ENCODE results near the gene ITLN1. TPM values are rescaled to one million over a fixed set of nuclear protein-coding genes. Genes with fewer than 3 reads are reported as not detected.

Gene ITLN1
- total and polyA plus RNA-seq, 4 donors, result 0.86 to 110 (median 2.5) TPM

GRCh38 chr1:160844447-160845232, 40.3 kb downstream of the ITLN1 start:
- DNase-seq (no peak), ATAC-seq (ENCODE audit: insufficient read depth, low FRiP score) (no peak)
- Histone ChIP-seq H3K27me3 (ENCODE audit: control insufficient read depth in 3 of 3, insufficient read depth in 3 of 3, low read length in 2 of 3) (peaks cover 0 to 2% (median 0%) of the 10 kb centered on the region in 3 donors), H3K9me3 (ENCODE audit: control insufficient read depth in 4 of 4, insufficient read depth in 3 of 4, low read length in 3 of 4) (peaks cover 0 to 2% (median 0%) of the 10 kb centered on the region in 4 donors), H3K27ac (ENCODE audit: low read depth in 1 of 2, low read length in 1 of 2) (no peak overlapping the region), H3K36me3 (ENCODE audit: control insufficient read depth in 4 of 4, insufficient read depth in 4 of 4, low read length in 4 of 4) (no peaks in the 10 kb centered on the region), H3K4me1 (ENCODE audit: control insufficient read depth in 5 of 5, insufficient read depth in 5 of 5, low read length in 5 of 5) (peaks cover 0 to 2% (median 0%) of the 10 kb centered on the region in 5 donors), H3K4me3 (no peak overlapping the region), H3K9ac (ENCODE audit: insufficient read depth in 1 of 2, low read length in 2 of 2) (no peak overlapping the region)
- 87 to 90% methylated on average over 12 of the region's 12 CpGs for WGBS, 2 donors
- TF ChIP-seq CTCF (IDR thresholded peaks at IDR 0.05; ENCODE audit: control extremely low read depth, extremely low read depth), result no peak

GRCh38 chr1:160841079-160841478, 43.9 kb downstream of the ITLN1 start:
- no peak for TF ChIP-seq CTCF (IDR thresholded peaks at IDR 0.05; ENCODE audit: control extremely low read depth, extremely low read depth)
- Histone ChIP-seq H3K4me3 (no peak overlapping the region), H3K27me3 (ENCODE audit: control insufficient read depth in 3 of 3, insufficient read depth in 3 of 3, low read length in 2 of 3) (peaks cover 0 to 2% (median 0%) of the 10 kb centered on the region in 3 donors), H3K9ac (ENCODE audit: insufficient read depth in 1 of 2, low read length in 2 of 2) (no peak overlapping the region), H3K36me3 (ENCODE audit: control insufficient read depth in 4 of 4, insufficient read depth in 4 of 4, low read length in 4 of 4) (no peaks in the 10 kb centered on the region), H3K4me1 (ENCODE audit: control insufficient read depth in 5 of 5, insufficient read depth in 5 of 5, low read length in 5 of 5) (peaks cover 0 to 8% (median 0%) of the 10 kb centered on the region in 5 donors), H3K9me3 (ENCODE audit: control insufficient read depth in 4 of 4, insufficient read depth in 3 of 4, low read length in 3 of 4) (no peaks in the 10 kb centered on the region), H3K27ac (ENCODE audit: low read depth in 1 of 2, low read length in 1 of 2) (no peak overlapping the region)
- 92 to 96% methylated on average over 4 of the region's 4 CpGs for WGBS, 2 donors
- DNase-seq, result no peak
- ATAC-seq (ENCODE audit: insufficient read depth, low FRiP score), result no peak

- TF ChIP-seq CTCF (IDR thresholded peaks at IDR 0.05; ENCODE audit: control extremely low read depth, extremely low read depth), result no peak
- Histone ChIP-seq H3K36me3 (ENCODE audit: control insufficient read depth in 4 of 4, insufficient read depth in 4 of 4, low read length in 4 of 4) (no peaks in the 10 kb centered on the region), H3K4me1 (ENCODE audit: control insufficient read depth in 5 of 5, insufficient read depth in 5 of 5, low read length in 5 of 5) (peaks cover 0 to 8% (median 0%) of the 10 kb centered on the region in 5 donors), H3K27ac (ENCODE audit: low read depth in 1 of 2, low read length in 1 of 2) (no peak overlapping the region), H3K9ac (ENCODE audit: insufficient read depth in 1 of 2, low read length in 2 of 2) (no peak overlapping the region), H3K27me3 (ENCODE audit: control insufficient read depth in 3 of 3, insufficient read depth in 3 of 3, low read length in 2 of 3) (peaks cover 0 to 2% (median 0%) of the 10 kb centered on the region in 3 donors), H3K4me3 (no peak overlapping the region), H3K9me3 (ENCODE audit: control insufficient read depth in 4 of 4, insufficient read depth in 3 of 4, low read length in 3 of 4) (no peaks in the 10 kb centered on the region)
- ATAC-seq (ENCODE audit: insufficient read depth, low FRiP score) (no peak), DNase-seq (no peak)
- 66 to 78% methylated on average over 2 of the region's 2 CpGs for WGBS, 2 donors
Observed at GRCh38 chr1:160839746-160840145, 45.2 kb downstream of the ITLN1 start.
